Measurements from ENCODE around the gene KCP. TPM values are rescaled to one million over a fixed set of nuclear protein-coding genes. Genes with fewer than 3 reads are reported as not detected.

The KCP gene
- total RNA-seq, 1 experiment from 2014 or later, result 9.9 TPM

DNA sequence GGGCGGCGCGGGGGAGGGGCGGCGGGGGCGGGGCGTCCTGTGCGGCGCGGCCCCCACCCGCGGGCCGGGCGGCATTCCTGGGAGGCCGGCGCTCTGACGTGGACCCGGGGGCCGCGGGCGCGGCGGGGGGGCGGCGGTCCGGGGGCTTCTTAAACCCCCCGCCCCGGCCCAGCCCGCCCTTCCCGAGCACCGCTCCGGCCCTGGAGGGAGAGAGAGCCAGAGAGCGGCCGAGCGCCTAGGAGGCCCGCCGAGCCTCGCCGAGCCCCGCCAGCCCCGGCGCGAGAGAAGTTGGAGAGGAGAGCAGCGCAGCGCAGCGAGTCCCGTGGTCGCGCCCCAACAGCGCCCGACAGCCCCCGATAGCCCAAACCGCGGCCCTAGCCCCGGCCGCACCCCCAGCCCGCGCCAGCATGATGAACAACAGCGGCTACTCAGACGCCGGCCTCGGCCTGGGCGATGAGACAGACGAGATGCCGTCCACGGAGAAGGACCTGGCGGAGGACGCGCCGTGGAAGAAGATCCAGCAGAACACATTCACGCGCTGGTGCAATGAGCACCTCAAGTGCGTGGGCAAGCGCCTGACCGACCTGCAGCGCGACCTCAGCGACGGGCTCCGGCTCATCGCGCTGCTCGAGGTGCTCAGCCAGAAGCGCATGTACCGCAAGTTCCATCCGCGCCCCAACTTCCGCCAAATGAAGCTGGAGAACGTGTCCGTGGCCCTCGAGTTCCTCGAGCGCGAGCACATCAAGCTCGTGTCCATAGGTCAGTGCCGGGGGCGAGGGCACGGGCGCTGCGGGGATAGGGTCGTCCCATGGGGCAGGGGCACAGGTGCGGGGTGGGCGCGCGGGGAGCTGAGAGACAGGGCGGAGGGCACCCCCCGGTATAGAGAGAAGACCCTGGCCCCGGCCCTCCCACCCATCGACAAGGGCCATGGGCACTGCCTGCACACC lies 80.0 kb downstream of the KCP start, which contains the start of gene FLNC:
FLNC (plus strand) TSS at position 176 of the 947 bp plus-strand sequence; CDS start at position 408, 232 bp downstream.
- BruUV-seq (replicated peaks), result TSS peak; percentile 77
- H3K27ac ChIP-seq, result no peak within 1 kb of the TSS
- no peaks in the 10 kb centered on the region for H3K79me2 ChIP-seq (ENCODE audit: low read depth)
- TF ChIP-seq EZH2 (IDR thresholded peaks at IDR 0.05; ENCODE audit: low read depth), result no peak
- TF ChIP-seq, protein P1, sequence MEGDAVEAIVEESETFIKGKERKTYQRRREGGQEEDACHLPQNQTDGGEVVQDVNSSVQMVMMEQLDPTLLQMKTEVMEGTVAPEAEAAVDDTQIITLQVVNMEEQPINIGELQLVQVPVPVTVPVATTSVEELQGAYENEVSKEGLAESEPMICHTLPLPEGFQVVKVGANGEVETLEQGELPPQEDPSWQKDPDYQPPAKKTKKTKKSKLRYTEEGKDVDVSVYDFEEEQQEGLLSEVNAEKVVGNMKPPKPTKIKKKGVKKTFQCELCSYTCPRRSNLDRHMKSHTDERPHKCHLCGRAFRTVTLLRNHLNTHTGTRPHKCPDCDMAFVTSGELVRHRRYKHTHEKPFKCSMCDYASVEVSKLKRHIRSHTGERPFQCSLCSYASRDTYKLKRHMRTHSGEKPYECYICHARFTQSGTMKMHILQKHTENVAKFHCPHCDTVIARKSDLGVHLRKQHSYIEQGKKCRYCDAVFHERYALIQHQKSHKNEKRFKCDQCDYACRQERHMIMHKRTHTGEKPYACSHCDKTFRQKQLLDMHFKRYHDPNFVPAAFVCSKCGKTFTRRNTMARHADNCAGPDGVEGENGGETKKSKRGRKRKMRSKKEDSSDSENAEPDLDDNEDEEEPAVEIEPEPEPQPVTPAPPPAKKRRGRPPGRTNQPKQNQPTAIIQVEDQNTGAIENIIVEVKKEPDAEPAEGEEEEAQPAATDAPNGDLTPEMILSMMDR (conservative IDR thresholded peaks at IDR 0.05), result no peak
- H3F3A ChIP-seq (ENCODE audit: insufficient read depth, low read depth), result peaks cover 14% of the 10 kb centered on the region
- no peaks in the 10 kb centered on the region for H4K20me1 ChIP-seq (ENCODE audit: insufficient read depth)
- CTCF ChIA-PET, result interaction anchor here (1.5 kb wide), 1 partner anchor 32 kb away, joined by 3 read pairs; the partner anchor contains the start of gene ATP6V1F
- no peaks in the 10 kb centered on the region for H3K9me2 ChIP-seq (ENCODE audit: insufficient read depth)
- intact Hi-C loops (cut with micrococcal nuclease; ENCODE audit: unreplicated experiment), result loop anchor here (5.0 kb wide), 1 partner anchor 62 kb away; no protein-coding TSS in a partner anchor
- POLR2A ChIA-PET (ENCODE audit: unreplicated experiment), result no interaction called here
- H3K4me3 ChIP-seq, result peak within 1 kb of the TSS; percentile 54; the same call in 1 of the 2 replicates
- H3K9me3 ChIP-seq (ENCODE audit: insufficient read depth, low read depth), result no peaks in the 10 kb centered on the region
- peaks cover 52% of the 10 kb centered on the region for H3K4me1 ChIP-seq (replicated peaks; ENCODE audit: insufficient read depth)
- peak within 1 kb of the TSS; percentile 74 for H3K4me2 ChIP-seq
- H3K36me3 ChIP-seq (ENCODE audit: low read depth), result no peaks in the 10 kb centered on the region
- peak in 1 of 2 experiments; percentile 60 for DNase-seq
- 0 out of 2 replicates have a peak within 1 kb of the TSS, but pooled peaks have one; percentile 71 for H2AFZ ChIP-seq
- H3K27me3 ChIP-seq (ENCODE audit: insufficient read depth, low read depth), result no peaks in the 10 kb centered on the region

- Histone ChIP-seq H3K4me2 (peak overlapping the region; percentile 74), H2AFZ (no peak overlapping the region), H3K79me2 (ENCODE audit: low read depth) (no peaks in the 10 kb centered on the region), H3K4me3 (peak overlapping the region; percentile 50; the same call in 1 of the 2 replicates), H4K20me1 (ENCODE audit: insufficient read depth) (no peaks in the 10 kb centered on the region), H3F3A (ENCODE audit: insufficient read depth, low read depth) (peaks cover 10% of the 10 kb centered on the region), H3K27ac (no peak overlapping the region), H3K4me1 (replicated peaks; ENCODE audit: insufficient read depth) (peaks cover 50% of the 10 kb centered on the region), H3K27me3 (ENCODE audit: insufficient read depth, low read depth) (no peaks in the 10 kb centered on the region), H3K36me3 (ENCODE audit: low read depth) (no peaks in the 10 kb centered on the region), H3K9me2 (ENCODE audit: insufficient read depth) (no peaks in the 10 kb centered on the region), H3K9me3 (ENCODE audit: insufficient read depth, low read depth) (no peaks in the 10 kb centered on the region)
- peak in 1 of 2 experiments; percentile 67 for DNase-seq
- ChIA-PET POLR2A (ENCODE audit: unreplicated experiment) (interaction anchor here (0.7 kb wide), 1 partner anchor 54 kb away, joined by 3 read pairs; no protein-coding TSS in a partner anchor), CTCF (no interaction called here)
- TF ChIP-seq EZH2 (IDR thresholded peaks at IDR 0.05; ENCODE audit: low read depth), result no peak
- TF ChIP-seq, protein P1 (conservative IDR thresholded peaks at IDR 0.05), result no peak
- intact Hi-C loops (cut with micrococcal nuclease; ENCODE audit: unreplicated experiment), result loop anchor here (5.0 kb wide), 2 partner anchors 37 to 63 kb away; partner anchors contain the start of gene CCDC136
- BruUV-seq (replicated peaks), result no TSS peak
Measured at GRCh38 chr7:128829391-128830166, 80.9 kb downstream of the KCP start.

Data from PC-9 (cell line).